Activated CD8-positive, alpha-beta memory T cell treated with anti-CD3 and anti-CD28 coated beads, Interleukin-2, amount 50 U/mL, for 1 hour (primary cell): Measurements from ENCODE around the gene CAMKV.
"Not testable (repeated sequence)": the region's sequence is repeated elsewhere in the genome, so short reads cannot be mapped to it uniquely, and the experiment has no call there.

Source experiments
- DNase-seq: peaks from one replicate; pipeline ENCODE4 v3.0.0-alpha.2; 2020; ENCODE audit errors: extremely low read depth

The CAMKV gene, protein sequence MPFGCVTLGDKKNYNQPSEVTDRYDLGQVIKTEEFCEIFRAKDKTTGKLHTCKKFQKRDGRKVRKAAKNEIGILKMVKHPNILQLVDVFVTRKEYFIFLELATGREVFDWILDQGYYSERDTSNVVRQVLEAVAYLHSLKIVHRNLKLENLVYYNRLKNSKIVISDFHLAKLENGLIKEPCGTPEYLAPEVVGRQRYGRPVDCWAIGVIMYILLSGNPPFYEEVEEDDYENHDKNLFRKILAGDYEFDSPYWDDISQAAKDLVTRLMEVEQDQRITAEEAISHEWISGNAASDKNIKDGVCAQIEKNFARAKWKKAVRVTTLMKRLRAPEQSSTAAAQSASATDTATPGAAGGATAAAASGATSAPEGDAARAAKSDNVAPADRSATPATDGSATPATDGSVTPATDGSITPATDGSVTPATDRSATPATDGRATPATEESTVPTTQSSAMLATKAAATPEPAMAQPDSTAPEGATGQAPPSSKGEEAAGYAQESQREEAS

DNA sequence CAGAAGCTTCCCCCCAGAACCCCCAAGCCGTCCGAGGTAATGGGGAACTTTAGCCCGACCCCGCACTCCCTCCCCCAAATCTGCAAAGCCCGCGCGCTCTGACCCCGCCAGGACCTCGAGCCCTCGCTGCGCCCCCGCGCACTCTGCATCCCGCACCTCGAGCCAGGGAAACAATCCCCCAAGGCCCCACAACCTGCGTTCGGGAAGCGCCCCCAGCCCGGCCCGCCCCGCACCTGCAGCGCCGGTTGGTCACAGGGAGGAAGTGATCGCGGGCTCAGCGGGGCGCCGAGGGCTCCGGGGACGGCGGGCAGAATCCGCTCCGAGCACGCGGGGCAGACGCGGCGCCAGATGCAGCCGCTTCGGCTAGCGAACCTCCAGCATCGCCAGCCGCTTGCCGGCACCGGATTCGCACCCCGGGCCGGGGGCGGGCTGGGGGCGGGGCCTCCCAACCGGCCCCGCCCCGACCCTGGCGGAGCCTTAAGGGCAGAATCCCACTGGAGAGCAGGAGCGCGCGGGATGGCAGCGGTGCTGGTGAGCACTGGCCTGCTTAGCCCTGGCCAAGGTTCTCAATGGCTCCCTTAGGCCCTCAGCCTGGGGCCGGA, at the start of gene CAMKV:
TSS of gene CAMKV (minus strand) at position 382 of the 602 bp plus-strand sequence. CDS start 7,518 bp downstream, outside the sequence.
- no peak for DNase-seq

DNA sequence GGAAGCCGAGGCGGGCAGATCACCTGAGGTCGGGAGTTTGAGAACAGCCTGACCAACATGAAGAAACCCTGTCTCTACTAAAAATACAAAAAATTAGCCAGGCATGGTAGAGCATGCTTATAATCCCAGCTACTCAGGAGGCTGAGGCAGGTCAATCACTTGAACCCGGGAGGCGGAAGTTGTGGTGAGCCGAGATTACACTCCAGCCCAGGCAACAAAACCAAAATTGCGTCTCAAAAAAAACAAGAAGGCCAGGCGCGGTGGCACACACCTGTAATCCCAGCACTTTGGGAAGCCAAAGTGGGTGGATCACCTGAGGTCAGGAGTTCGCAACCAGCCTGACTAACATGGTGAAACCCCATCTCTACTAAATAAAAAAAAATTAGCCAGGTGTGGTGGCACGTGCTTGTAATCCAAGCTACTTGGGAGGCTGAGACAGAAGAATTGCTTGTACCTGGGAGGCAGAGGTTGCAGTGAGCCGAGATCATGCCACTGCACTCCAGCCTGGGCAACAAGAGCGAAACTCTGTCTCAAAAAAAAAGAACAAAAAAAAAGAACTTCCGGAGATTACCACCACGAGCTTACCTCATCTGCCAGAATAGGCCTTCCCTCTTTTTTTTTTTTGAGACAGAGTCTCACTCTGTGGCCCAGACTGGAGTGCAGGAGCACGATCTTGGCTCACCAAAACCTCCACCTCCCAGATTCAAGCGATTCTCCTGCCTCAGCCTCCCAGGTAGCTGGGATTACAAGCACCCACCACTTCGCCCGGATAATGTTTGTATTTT, 48.3 kb upstream of the CAMKV start:
- not testable (repeated sequence) for DNase-seq

DNA sequence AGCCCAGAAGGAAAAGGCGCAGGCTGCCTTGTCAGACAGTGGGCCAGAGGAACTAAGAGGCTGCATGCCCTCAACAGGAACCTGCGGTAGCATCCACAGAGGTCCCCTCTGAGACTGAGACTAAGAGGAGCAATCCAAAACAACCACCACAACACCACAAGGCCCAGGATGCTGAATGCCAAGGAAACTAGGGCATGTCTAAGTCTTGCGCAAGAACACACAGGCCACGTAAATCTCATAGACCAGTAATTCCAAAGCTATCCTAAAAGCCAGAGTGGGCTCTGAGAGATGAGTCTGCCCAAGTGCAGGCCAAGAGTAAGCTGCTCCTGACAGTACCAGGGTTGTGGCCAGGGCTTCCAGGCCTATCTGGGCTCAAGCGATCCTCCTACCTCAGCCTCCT, 47.0 kb upstream of the CAMKV start:
- DNase-seq: no peak

DNA sequence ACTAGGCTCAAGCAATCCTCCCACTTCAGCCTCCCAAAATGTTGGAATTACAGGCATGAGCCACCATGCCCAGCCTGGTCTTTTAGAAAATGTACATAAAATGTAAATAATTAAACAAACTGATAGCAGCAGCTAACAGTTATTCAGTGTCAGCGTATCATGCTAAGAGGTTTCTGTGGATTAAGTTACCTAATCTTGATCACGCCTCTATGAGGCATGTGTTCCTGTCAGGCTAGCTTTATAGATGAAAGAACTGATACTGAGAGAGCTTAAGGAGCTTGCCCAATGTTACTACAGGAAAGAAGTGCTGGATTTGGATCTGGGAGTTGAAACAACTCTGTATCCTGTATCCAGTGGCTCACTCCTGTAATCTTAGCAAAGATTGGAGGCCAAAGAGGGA, 45.2 kb upstream of the CAMKV start:
- DNase-seq: no peak

DNA sequence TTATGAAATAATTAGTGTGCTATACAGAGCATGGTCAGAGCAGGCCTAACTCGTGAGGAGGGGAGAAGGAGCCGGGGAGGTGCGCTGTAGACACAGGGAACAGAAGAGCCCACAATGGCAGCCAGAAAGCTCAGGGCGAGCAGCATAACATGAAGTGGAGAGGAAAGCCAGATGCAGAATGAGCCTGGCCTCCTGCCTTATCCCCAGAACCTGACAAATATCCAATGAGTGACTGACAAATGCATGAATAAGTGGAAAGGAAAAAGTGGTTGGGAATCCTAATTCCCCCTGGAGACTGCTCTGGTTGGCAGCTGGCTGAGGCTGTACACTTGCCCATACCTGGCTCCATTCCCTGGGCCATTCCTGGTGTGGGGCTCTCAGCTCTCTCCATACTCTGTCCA, 43.2 kb upstream of the CAMKV start:
- no peak for DNase-seq

DNA sequence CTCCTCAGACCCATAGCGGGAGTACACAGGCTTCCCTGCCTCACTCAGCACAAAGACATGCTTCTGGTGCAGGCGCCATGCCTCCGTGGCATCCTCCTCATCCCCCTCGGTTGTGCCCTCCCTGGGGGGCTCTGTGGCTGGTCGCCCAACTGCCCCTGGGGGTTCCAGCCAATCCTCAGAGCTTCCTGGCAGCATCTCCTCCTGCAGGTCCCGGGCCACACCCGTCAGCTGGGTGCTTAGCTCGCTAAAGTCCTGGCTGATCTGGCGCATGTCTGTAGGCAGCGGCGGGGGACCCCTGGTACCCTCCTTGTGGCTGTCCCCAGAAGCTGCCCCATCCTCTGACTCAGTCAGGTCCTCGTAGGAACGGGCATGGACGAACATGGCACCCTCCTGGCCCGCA, 41.9 kb upstream of the CAMKV start:
- no peak for DNase-seq

DNA sequence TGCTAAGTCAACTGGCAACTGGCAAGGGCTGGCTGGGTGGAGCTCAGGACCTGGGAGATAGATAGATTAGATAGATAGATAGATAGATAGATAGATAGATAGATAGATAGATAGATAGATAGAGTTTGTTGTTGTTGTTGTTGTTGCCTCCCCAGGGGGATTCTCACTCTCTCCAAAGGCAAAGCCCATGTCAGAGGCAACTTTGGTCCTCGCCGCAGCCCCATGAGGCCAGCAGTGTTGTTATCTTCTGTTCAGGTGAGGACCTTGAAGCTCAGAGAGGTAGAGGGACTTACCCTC, 41.4 kb upstream of the CAMKV start:
- DNase-seq: no peak

DNA sequence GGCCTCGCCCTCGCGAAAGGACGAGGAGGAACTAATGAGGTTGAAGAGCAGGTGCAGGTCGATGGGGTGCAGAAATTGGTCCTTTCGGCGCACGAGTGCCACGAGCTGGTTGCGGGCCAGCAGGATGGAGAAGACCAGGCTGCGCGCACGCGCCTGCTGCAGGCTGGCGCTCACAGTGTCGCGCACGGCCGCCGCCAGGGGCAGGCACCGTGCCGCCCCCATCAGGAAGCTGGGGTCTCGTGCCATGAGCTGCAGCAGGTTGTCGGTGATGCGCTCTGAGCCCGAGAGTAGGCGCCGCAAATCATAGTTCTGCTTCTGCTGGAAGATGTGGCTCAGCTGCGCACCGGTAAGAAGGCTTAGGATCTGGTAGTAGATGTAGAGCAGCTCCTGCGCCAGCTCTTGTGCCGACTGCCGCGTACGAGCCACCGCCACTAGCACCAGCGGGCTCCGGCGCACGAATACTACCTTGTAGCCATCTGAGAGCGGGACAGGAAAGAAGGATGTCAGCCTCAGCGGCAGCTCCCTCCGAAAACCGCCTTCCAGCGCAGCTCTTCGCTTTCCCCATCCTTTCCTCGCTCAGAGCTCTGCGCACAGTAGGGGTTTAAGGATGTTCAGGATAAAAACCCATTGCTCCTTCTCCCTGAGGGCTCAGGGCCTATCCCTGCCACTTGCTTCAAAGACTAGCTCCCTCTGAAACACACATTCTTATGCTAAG, 40.9 kb upstream of the CAMKV start:
- DNase-seq: no peak

DNA sequence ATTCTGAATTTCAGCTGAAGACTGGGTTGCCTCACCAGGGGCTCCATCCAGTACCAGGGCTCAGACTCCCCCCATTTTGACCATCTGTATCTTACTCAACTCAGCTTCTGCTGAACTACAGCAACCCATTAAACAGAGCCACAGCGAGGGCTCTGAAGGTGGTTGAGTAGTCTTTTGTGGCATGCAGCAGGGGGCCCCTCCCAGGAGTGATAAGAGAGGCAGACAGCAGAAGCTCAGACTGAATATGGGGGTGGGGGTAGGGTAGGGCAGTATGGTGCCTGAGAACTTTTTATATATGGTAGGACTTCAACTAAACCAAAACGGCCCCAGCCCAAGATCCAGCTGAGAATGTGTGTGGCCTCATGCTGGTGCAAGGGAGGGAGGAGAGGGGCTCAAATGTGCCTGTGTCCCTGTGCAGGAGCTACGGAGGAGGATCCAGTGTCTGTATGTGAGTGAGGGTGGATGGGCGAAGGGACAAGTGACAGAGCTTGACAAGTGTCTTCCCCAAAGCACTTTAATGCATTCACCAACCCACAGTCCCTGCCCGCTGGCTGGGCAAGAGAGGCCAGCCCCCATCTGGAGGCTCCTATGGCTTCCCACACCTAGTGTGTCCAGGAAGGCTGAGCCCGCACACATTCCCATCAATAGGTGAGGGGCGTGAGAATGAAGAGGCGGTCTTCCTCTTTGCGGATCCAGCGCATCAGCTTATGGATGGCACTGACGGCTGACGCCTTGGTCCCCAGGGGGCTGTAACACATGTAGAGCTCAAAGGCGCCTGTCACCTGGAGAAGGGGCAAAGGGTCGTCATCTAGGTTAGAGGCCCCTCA, 38.9 kb upstream of the CAMKV start:
- no peak for DNase-seq

DNA sequence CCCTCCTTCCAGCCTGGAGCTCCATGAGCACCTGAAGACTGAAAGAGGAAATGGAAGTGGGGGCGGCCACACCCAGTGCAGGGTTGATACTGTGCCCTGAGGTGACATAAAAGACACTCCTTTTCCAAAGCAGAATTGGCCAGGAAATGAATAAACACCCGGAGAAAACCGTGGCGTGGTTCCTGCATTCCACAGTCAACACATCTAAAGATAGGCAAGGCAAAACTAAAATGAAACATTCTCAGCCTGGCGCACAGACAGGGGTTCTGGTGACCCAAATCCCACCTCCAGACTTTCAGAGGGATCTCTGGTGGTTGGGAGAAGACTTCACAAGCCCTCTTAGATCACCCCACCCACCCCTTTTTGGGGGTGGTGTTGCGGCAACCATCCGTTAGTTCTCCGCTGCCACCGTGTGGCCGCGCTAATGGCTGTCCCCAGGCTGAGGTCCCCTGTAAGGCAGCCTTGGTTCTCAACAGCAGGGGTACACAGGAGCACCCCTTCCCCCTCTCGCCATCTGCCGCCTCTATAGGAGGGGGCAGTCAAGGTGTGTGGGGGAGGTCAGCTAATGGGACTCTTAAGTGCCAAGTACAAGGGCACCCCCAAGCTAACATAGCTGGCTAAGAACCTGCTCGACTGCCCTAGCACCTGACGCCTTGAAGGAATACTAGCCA, 36.5 kb upstream of the CAMKV start:
- no peak for DNase-seq

DNA sequence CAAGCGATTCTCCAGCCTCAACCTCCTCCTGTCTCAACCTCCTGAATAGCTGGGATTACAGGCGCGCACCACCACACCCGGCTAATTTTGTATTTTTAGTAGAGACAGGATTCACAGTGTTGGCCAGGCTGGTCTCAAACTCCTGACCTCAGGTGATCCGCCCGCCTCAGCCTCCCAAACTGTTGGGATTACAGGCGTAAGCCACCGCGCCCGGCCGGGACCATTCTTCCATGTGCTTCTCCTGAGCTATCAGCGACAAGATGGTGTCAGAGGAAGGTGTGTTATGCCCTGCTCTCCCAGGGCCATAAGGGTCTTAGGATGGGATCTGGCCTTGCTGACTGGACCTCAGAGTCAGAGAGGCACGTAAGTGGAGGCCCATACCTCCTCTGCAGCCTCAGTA, 34.7 kb upstream of the CAMKV start:
- not testable (repeated sequence) for DNase-seq

DNA sequence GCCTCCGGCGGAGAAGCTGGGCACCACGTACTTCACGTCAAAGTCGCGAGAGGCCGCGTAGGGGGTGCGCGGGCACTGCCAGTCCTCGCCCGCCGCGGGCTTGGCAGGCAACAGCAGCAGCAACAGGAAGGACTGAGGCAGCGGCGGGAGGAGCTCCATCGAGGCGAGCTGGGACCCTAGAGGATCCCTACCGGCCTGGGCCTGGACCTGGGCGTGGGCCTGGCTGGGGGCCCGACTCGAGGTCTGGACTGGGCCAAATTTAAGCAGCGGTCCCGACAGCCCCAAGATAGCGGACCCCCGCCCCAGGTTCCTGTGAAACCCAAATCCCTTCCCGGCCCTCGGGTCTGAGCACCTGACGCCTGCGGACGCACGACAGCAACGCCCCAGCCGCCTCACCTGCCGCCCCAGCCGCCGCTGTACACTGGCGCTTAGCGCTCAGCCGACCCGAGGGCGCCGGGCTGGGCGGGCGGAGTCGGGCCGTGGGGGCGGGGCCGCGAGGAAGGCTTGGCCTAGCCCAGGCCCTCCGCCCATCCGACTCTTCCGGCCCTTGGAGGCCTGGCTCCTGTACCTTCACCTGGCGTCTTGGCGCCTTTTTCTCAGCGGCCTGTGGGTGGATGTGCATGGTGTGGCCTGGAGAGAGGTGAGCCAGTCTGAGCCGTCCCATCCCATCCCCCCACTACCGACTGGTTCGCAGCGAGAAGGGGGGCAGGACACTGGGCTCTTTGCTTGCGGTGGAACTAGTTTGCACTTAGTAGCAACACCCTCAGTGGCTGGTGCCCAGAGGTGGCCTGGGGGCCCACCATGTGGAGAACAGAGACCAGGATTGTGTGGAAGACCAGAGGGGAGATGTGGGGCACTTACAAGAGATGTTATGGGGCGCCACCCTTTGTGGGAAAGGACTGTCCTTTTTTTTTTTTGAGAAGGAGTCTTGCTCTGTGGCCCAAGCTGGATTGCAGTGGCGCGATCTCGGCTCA, 34.0 kb upstream of the CAMKV start, which contains the start of gene MST1R:
TSS of gene MST1R (minus strand) at position 423 of the 974 bp plus-strand sequence. CDS start at position 159, 264 bp downstream.
- DNase-seq: peak; percentile 36

DNA sequence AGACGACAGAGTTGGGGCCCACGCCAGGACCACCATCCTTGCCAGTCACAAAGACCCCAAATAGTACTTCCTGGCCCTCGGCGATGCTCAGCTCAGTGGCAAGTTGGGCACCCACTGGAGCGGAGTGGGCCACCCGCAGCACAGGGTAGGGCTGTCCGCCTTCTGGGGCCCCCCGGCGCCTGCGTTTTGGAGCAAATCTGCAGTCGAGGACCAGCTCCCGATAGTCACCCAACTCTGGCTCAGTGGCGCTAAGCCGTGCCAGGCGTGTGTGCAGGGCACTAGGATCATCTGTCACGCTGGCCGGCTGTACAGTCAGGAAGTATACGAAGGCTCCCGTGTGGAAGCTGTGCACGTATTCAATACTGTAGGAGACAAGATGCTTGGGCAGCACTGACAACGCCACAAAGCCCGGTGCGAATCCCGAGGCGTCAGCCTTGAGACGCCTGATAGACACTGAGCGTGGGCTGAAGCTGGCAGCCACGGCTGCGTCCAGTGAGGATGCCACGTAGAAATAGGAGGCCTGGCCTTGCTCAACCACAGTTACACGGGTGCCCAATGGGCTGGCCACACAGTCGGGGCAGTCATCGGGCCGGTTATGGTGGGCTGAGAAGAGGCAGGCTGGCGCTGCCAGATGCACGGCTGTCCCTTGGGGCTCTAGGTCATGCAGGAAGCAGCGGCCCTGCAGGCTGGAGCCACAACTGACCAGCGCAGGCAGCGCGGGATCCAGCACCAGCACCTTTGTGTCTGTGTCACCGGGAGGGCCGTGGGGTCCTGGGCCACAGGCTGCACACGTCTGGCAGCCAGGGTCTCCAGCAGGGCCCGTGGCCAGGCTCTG, 33.0 kb upstream of the CAMKV start:
- DNase-seq: no peak

DNA sequence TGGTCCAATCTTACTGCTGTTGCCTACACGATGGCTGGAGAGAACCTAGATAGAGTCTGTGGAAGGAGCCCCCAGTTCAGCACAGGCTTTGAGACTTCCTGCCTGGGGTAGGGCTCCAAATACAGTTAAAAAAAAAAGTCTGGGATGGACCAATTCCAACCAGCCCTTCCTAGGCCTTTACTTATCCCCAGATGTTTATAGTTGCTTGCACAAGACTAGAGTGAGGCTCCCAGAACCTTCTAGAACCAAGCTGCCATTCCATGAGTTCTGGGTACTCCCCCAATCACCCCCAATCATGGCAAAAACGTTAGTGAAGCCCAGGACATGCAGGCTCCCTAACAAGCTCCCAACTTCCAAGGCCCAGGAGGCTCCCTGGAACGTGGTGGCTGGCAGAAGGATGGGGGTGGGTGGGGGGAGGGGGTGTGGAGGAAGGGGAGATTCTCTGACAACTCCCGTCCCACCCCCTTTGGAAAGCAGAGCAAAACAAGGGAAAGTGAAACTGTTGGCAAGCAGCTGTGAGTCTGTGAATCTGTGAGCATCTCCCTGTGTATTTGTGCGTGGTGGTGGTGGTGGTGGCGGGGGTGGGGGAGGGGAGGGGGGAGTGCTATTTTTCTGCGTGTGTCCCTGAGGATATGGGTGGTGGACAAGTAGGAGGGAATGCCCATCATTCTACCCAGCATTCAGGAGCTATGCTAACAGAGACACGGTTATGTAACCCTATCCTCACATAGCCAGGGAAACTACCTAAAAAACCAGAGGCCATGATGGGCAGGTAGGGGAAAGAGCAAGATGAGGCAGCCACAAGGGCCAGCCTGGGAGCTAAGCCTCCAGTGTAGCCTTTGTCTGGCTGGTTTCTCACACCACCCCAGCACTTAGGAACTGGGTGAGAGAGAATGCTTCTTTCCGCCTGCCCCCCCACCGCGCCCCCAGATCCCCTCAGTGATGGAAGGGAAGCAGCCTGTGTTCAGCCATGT, 31.9 kb upstream of the CAMKV start:
- DNase-seq: no peak

DNA sequence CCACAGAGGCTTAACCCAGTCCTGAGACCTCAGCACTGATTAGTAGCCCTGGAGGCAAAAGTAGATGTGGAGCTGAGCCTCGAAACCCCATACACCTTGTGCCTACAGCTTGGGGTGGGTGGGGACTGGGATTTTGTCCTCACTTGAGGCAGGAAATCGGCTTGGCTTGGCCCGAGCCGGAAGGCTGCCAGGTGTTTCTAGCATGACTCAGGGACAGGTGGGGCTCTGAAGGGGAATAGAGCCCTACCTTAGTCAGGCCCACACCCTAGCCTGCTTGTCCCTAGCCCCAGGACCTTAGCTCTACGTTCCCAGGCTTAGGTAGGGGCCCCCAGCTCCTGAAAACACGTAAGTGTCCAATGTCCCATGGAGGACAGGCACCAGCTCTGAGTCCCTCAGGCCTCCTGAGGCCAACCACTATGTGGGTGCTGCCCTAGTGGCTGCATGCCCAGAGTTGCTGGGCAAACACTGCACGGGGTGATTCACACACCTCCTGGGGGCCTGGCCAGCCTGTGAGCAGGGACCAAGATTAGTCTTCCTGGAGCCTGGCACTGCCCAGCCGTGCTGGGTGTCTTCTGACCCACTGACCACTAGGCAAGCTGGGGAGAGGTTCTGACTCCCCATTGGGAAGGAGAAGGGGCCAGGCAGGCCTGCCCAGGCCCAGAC, 30.9 kb upstream of the CAMKV start:
- no peak for DNase-seq

DNA sequence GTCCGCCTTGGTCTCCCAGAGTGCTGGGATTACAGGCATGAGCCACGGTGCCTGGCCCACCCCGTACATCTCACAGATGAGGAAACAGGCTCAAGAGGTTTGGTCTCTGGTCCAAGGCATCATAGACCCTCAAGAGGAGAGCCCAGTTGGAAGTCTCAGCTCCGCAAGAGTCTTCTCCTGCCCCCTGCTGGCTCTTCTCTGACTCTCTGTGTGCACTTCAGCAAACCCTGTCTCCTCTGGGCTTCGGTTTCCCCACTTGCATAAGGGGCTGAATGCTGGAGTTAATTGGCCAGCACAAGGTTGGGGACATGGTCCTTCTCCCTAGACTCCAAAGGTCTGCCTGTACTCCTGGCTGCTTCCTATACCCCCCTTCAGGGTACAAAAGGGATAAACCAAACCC, 30.1 kb upstream of the CAMKV start:
- no peak for DNase-seq

DNA sequence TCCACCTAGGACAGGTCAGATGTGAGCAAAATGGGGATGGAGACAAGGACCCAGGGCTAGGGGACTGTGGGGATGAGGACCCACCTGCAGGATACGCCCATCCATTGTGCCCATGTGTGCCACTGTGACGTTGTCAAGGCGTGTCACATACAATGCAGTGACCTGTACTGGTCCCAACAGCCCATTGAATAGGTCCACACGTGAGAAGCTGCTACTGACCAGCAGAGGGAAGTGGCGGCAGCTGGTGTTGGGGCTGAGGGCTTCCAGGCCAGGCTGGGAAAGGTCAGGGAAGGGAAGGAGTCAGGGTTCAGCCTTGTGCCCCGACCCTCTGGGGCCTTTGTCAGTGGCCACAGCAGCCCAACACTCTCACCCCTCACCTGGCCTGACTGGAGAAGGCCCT, 29.3 kb upstream of the CAMKV start:
- DNase-seq: no peak
